ENCODE results near the gene HNRNPA3. TPM values are rescaled to one million over a fixed set of nuclear protein-coding genes. Genes with fewer than 3 reads are reported as not detected.

The HNRNPA3 gene
- total and polyA plus RNA-seq, 2 of the 13 experiments (the other 11 are each of a cell fraction or from before 2014, with no cell fraction given): 73.3 to 97.7 TPM

DNA sequence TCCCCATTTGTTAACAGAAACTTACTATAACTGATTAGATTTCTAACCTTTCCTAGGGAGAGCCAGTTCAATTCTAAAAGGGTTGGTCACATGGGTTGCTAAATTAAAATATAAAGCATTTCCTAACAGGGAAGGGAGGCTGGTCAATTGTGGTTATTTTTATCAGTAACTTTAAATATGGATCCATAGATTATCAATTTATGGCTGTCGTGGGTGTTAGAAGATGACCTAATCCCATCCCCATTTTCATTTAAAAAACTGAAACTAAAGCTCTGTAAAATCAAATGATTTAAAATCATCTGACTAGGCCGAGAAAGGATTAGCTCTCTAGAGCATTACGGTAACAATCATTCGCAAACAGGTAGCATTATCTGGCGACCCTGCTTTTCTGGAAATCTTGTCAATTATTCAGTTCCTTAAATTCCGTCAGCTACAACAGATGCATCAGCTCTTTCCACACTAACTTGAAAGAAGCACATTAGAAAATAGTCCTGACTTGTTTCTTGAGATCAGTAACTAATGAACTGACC is 953 bp upstream of the HNRNPA3 start (continued):
- TF ChIP-seq, protein P1, sequence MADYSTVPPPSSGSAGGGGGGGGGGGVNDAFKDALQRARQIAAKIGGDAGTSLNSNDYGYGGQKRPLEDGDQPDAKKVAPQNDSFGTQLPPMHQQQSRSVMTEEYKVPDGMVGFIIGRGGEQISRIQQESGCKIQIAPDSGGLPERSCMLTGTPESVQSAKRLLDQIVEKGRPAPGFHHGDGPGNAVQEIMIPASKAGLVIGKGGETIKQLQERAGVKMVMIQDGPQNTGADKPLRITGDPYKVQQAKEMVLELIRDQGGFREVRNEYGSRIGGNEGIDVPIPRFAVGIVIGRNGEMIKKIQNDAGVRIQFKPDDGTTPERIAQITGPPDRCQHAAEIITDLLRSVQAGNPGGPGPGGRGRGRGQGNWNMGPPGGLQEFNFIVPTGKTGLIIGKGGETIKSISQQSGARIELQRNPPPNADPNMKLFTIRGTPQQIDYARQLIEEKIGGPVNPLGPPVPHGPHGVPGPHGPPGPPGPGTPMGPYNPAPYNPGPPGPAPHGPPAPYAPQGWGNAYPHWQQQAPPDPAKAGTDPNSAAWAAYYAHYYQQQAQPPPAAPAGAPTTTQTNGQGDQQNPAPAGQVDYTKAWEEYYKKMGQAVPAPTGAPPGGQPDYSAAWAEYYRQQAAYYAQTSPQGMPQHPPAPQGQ (CRISPR knock-in tag; IDR thresholded peaks at IDR 0.05; ENCODE audit: borderline replicate concordance): no peak
- TF ChIP-seq AGO2 (optimal IDR thresholded peaks at IDR 0.05; ENCODE audit: low read depth, low read length): no peak
- TF ChIP-seq, protein P2, sequence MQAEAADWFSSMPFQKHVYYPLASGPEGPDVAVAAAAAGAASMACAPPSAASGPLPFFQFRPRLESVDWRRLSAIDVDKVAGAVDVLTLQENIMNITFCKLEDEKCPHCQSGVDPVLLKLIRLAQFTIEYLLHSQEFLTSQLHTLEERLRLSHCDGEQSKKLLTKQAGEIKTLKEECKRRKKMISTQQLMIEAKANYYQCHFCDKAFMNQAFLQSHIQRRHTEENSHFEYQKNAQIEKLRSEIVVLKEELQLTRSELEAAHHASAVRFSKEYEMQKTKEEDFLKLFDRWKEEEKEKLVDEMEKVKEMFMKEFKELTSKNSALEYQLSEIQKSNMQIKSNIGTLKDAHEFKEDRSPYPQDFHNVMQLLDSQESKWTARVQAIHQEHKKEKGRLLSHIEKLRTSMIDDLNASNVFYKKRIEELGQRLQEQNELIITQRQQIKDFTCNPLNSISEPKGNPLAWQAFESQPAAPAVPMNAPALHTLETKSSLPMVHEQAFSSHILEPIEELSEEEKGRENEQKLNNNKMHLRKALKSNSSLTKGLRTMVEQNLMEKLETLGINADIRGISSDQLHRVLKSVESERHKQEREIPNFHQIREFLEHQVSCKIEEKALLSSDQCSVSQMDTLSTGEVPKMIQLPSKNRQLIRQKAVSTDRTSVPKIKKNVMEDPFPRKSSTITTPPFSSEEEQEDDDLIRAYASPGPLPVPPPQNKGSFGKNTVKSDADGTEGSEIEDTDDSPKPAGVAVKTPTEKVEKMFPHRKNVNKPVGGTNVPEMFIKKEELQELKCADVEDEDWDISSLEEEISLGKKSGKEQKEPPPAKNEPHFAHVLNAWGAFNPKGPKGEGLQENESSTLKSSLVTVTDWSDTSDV (CRISPR knock-in tag; IDR thresholded peaks at IDR 0.05): no peak
- no peak for TF ChIP-seq ZNF34 (CRISPR knock-in tag; IDR thresholded peaks at IDR 0.05; ENCODE audit: borderline replicate concordance)
- 0 out of 2 replicates have a peak, but pooled peaks have one; percentile 4 for TF ChIP-seq ZNF510 (CRISPR knock-in tag; IDR thresholded peaks at IDR 0.05; ENCODE audit: low read depth)
- no peak for TF ChIP-seq SIN3A (IDR thresholded peaks at IDR 0.05; ENCODE audit: borderline replicate concordance, low read depth, low read length)
- TF ChIP-seq SOX5 (CRISPR knock-in tag; IDR thresholded peaks at IDR 0.05; ENCODE audit: borderline replicate concordance): no peak
- no peak for TF ChIP-seq ZNF776 (CRISPR knock-in tag; IDR thresholded peaks at IDR 0.05)
- TF ChIP-seq MXI1 (IDR thresholded peaks at IDR 0.05; ENCODE audit: borderline replicate concordance, low read depth, low read length): no peak
- no peak for TF ChIP-seq MTA1 (CRISPR knock-in tag; IDR thresholded peaks at IDR 0.05; ENCODE audit: borderline replicate concordance)
- TF ChIP-seq, protein P3, sequence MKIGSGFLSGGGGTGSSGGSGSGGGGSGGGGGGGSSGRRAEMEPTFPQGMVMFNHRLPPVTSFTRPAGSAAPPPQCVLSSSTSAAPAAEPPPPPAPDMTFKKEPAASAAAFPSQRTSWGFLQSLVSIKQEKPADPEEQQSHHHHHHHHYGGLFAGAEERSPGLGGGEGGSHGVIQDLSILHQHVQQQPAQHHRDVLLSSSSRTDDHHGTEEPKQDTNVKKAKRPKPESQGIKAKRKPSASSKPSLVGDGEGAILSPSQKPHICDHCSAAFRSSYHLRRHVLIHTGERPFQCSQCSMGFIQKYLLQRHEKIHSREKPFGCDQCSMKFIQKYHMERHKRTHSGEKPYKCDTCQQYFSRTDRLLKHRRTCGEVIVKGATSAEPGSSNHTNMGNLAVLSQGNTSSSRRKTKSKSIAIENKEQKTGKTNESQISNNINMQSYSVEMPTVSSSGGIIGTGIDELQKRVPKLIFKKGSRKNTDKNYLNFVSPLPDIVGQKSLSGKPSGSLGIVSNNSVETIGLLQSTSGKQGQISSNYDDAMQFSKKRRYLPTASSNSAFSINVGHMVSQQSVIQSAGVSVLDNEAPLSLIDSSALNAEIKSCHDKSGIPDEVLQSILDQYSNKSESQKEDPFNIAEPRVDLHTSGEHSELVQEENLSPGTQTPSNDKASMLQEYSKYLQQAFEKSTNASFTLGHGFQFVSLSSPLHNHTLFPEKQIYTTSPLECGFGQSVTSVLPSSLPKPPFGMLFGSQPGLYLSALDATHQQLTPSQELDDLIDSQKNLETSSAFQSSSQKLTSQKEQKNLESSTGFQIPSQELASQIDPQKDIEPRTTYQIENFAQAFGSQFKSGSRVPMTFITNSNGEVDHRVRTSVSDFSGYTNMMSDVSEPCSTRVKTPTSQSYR (CRISPR knock-in tag; IDR thresholded peaks at IDR 0.05; ENCODE audit: borderline replicate concordance): no peak
- TF ChIP-seq, protein P4, sequence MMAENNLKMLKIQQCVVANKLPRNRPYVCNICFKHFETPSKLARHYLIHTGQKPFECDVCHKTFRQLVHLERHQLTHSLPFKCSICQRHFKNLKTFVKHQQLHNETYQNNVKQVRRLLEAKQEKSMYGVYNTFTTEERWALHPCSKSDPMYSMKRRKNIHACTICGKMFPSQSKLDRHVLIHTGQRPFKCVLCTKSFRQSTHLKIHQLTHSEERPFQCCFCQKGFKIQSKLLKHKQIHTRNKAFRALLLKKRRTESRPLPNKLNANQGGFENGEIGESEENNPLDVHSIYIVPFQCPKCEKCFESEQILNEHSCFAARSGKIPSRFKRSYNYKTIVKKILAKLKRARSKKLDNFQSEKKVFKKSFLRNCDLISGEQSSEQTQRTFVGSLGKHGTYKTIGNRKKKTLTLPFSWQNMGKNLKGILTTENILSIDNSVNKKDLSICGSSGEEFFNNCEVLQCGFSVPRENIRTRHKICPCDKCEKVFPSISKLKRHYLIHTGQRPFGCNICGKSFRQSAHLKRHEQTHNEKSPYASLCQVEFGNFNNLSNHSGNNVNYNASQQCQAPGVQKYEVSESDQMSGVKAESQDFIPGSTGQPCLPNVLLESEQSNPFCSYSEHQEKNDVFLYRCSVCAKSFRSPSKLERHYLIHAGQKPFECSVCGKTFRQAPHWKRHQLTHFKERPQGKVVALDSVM (CRISPR knock-in tag; IDR thresholded peaks at IDR 0.05): 0 out of 2 replicates have a peak, but pooled peaks have one; percentile 7
- no peak for TF ChIP-seq CBX2 (IDR thresholded peaks at IDR 0.05; ENCODE audit: low read depth, low read length)
- no peak for TF ChIP-seq CBX2 (CRISPR knock-in tag; IDR thresholded peaks at IDR 0.05; ENCODE audit: low read depth)
- TF ChIP-seq CCAR2 (optimal IDR thresholded peaks at IDR 0.05; ENCODE audit: low read depth, low read length): no peak
- TF ChIP-seq SMAD1 (CRISPR knock-in tag; IDR thresholded peaks at IDR 0.05; ENCODE audit: borderline replicate concordance, low read depth): no peak
- no peak for TF ChIP-seq TARDBP (CRISPR knock-in tag; IDR thresholded peaks at IDR 0.05)
- TF ChIP-seq HCFC1 (IDR thresholded peaks at IDR 0.05; ENCODE audit: low read depth, low read length): no peak
- TF ChIP-seq, protein P5, sequence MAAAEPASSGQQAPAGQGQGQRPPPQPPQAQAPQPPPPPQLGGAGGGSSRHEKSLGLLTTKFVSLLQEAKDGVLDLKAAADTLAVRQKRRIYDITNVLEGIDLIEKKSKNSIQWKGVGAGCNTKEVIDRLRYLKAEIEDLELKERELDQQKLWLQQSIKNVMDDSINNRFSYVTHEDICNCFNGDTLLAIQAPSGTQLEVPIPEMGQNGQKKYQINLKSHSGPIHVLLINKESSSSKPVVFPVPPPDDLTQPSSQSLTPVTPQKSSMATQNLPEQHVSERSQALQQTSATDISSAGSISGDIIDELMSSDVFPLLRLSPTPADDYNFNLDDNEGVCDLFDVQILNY (CRISPR knock-in tag; conservative IDR thresholded peaks at IDR 0.05): no peak

All from HepG2 (cell line).